ENCODE data around the gene TNNC1. TPM values are rescaled to one million over a fixed set of nuclear protein-coding genes. Genes with fewer than 3 reads are reported as not detected.
A peak's percentile ranks its signal among the peaks of the same experiment; 100 is the strongest.

TNNC1 gene
- total and polyA plus RNA-seq, 8 donors, result 0.40 to 6.3 (median 1.5) TPM

- DNase-seq (no peak), FAIRE-seq (no peak), ATAC-seq (no peak)
- H3K4me1 ChIP-seq, result peaks cover 0 to 10% (median 6%) of the 10 kb centered on the region in 3 donors
- H3K4me3 ChIP-seq, result no peak overlapping the region
- no peak for TF ChIP-seq CTCF (IDR thresholded peaks at IDR 0.05)
- H3K27me3 ChIP-seq, result no peaks in the 10 kb centered on the region
- 93 to 95% methylated on average over 14 of the region's 14 CpGs for WGBS, 2 donors
- peaks cover 0 to 11% (median 6%) of the 10 kb centered on the region in 3 donors for H3K36me3 ChIP-seq
- no peaks in the 10 kb centered on the region for H3K9me3 ChIP-seq
- H3K27ac ChIP-seq, result no peak overlapping the region
- intact Hi-C loops (cut with DNase I), result no loop called here
Measured at GRCh38 chr3:52458770-52459545, 5.1 kb upstream of the TNNC1 start.

- no peak for TF ChIP-seq CTCF (IDR thresholded peaks at IDR 0.05)
- 76 to 79% methylated on average over 6 of the region's 6 CpGs for WGBS, 2 donors
- peaks cover 0 to 10% (median 6%) of the 10 kb centered on the region in 3 donors for H3K4me1 ChIP-seq
- no peak for DNase-seq
- no peak for FAIRE-seq
- intact Hi-C loops (cut with DNase I), result no loop called here
- H3K9me3 ChIP-seq, result no peaks in the 10 kb centered on the region
- H3K27me3 ChIP-seq, result no peaks in the 10 kb centered on the region
- no peak overlapping the region for H3K4me3 ChIP-seq
- H3K36me3 ChIP-seq, result peaks cover 0 to 11% (median 6%) of the 10 kb centered on the region in 3 donors
- ATAC-seq, result no peak
- no peak overlapping the region for H3K27ac ChIP-seq
Measured at GRCh38 chr3:52458031-52458760, 4.4 kb upstream of the TNNC1 start.

GRCh38 chr3:52456800-52457183 lies 3.0 kb upstream of the TNNC1 start:
- H3K27me3 ChIP-seq, result no peaks in the 10 kb centered on the region
- 76 to 85% methylated on average over 5 of the region's 5 CpGs for WGBS, 2 donors
- no peak for TF ChIP-seq CTCF (IDR thresholded peaks at IDR 0.05)
- H3K36me3 ChIP-seq, result peaks cover 0 to 11% (median 6%) of the 10 kb centered on the region in 3 donors
- FAIRE-seq, result no peak
- peak overlapping the region in 1 of 4 donors; percentile 78 for H3K4me3 ChIP-seq
- no peak for DNase-seq
- intact Hi-C loops (cut with DNase I), result no loop called here
- H3K9me3 ChIP-seq, result no peaks in the 10 kb centered on the region
- peak overlapping the region in 3 of 4 donors; percentile 75 to 90 (median 87) for H3K27ac ChIP-seq
- ATAC-seq, result no peak
- H3K4me1 ChIP-seq, result peaks cover 0 to 10% (median 6%) of the 10 kb centered on the region in 3 donors

GRCh38 chr3:52456169-52456799 lies 2.4 kb upstream of the TNNC1 start:
- FAIRE-seq (no peak), ATAC-seq (peak in 3 of 4 donors; percentile 16 to 34 (median 29)), DNase-seq (peak in 1 of 6 donors; percentile 47)
- Histone ChIP-seq H3K36me3 (peaks cover 0 to 10% (median 6%) of the 10 kb centered on the region in 3 donors), H3K27me3 (no peaks in the 10 kb centered on the region), H3K9me3 (no peaks in the 10 kb centered on the region), H3K4me1 (peaks cover 0 to 10% (median 6%) of the 10 kb centered on the region in 3 donors), H3K4me3 (peak overlapping the region; percentile 55 to 78 (median 70)), H3K27ac (peak overlapping the region; percentile 57 to 90 (median 81))
- WGBS, 2 donors, result 38 to 43% methylated on average over 13 of the region's 13 CpGs
- TF ChIP-seq CTCF (IDR thresholded peaks at IDR 0.05), result no peak
- intact Hi-C loops (cut with DNase I), result no loop called here
